Fibroblast of skin of left biceps (primary cell): ENCODE data around the gene KLHL29.
A peak's percentile ranks its signal among the peaks of the same experiment; 100 is the strongest.
"Not testable (repeated sequence)": the region's sequence is repeated elsewhere in the genome, so short reads cannot be mapped to it uniquely, and the experiment has no call there.

Source experiments
- DNase-seq, 2 experiments: peaks; one replicate each; pipeline ENCODE4 v3.0.0-alpha.2; 2013; ENCODE audit warnings: low read depth in 2 of 2

KLHL29 gene

GRCh38 chr2:23367760-23368159 lies 17.2 kb upstream of the KLHL29 start:
- DNase-seq: no peak

- DNase-seq: no peak
These were observed 11.3 kb upstream of the KLHL29 start for GRCh38 chr2:23373666-23374065.

GRCh38 chr2:23375448-23375847 lies 9.5 kb upstream of the KLHL29 start:
- DNase-seq: no peak

- no peak for DNase-seq
These were observed 8.9 kb upstream of the KLHL29 start for GRCh38 chr2:23376075-23376474.

GRCh38 chr2:23376972-23377371 lies 8.0 kb upstream of the KLHL29 start:
- DNase-seq: no peak

- no peak for DNase-seq
These were observed 7.2 kb upstream of the KLHL29 start for GRCh38 chr2:23377771-23378170.

GRCh38 chr2:23378496-23378895 lies 6.5 kb upstream of the KLHL29 start:
- DNase-seq: no peak

GRCh38 chr2:23379220-23379695 lies 5.7 kb upstream of the KLHL29 start:
- no peak for DNase-seq

GRCh38 chr2:23380562-23381065 lies 4.4 kb upstream of the KLHL29 start:
- no peak for DNase-seq

GRCh38 chr2:23381084-23381483 lies 3.9 kb upstream of the KLHL29 start:
- peak; percentile 36 to 42 for DNase-seq

- DNase-seq: no peak
These were observed 3.5 kb upstream of the KLHL29 start for GRCh38 chr2:23381485-23381884.

- no peak for DNase-seq
These were observed 1.9 kb upstream of the KLHL29 start for GRCh38 chr2:23383100-23383499.

GRCh38 chr2:23385351-23385747 lies 370 bp downstream of the KLHL29 start:
- DNase-seq: no peak

- no peak for DNase-seq
These were observed 864 bp downstream of the KLHL29 start for GRCh38 chr2:23385748-23386338.

GRCh38 chr2:23386339-23387220 lies 1.6 kb downstream of the KLHL29 start:
- DNase-seq: no peak

- DNase-seq: no peak
These were observed 2.2 kb downstream of the KLHL29 start for GRCh38 chr2:23387221-23387550.

- no peak for DNase-seq
These were observed 2.9 kb downstream of the KLHL29 start for GRCh38 chr2:23387845-23388244.

- no peak for DNase-seq
These were observed 3.3 kb downstream of the KLHL29 start for GRCh38 chr2:23388294-23388693.

GRCh38 chr2:23388756-23389514 lies 4.0 kb downstream of the KLHL29 start:
- DNase-seq: no peak

- no peak for DNase-seq
These were observed 5.2 kb downstream of the KLHL29 start for GRCh38 chr2:23390152-23390551.

- DNase-seq: not testable (repeated sequence)
These were observed 6.3 kb downstream of the KLHL29 start for GRCh38 chr2:23391237-23391736.

- DNase-seq: no peak
These were observed 8.7 kb downstream of the KLHL29 start for GRCh38 chr2:23393722-23394121.
